GM12864 (cell line): ENCODE results near the gene IL17RB.

Source experiments
- DNase-seq: peaks from one replicate; pipeline ENCODE4 v3.0.0-alpha.2; 2011; ENCODE audit warnings: low read depth
- H3K4me3 ChIP-seq: 2 replicates; pipeline ENCODE4 v1.5.1; 2011; ENCODE audit warnings: mild to moderate bottlenecking, low read depth, low read length, control low read depth
- CTCF ChIP-seq: IDR thresholded peaks from 2 replicates; pipeline ENCODE4 v1.5.1; 2011; ENCODE audit warnings: low read depth, mild to moderate bottlenecking, moderate library complexity, low read length, control low read depth, inconsistent platforms; ENCODE audit errors: missing control alignments

IL17RB gene

GRCh38 chr3:53884623-53885022, 38.3 kb downstream of the IL17RB start:
- no peak for DNase-seq
- H3K4me3 ChIP-seq, result no peak overlapping the region
- TF ChIP-seq CTCF, result no peak

GRCh38 chr3:53885239-53885638, 38.9 kb downstream of the IL17RB start:
- no peak for DNase-seq
- no peak overlapping the region for H3K4me3 ChIP-seq
- no peak for TF ChIP-seq CTCF

GRCh38 chr3:53887446-53887845, 41.1 kb downstream of the IL17RB start:
- no peak overlapping the region for H3K4me3 ChIP-seq
- no peak for TF ChIP-seq CTCF
- DNase-seq, result no peak

GRCh38 chr3:53888232-53888631, 41.9 kb downstream of the IL17RB start:
- no peak for DNase-seq
- H3K4me3 ChIP-seq, result no peak overlapping the region
- no peak for TF ChIP-seq CTCF

GRCh38 chr3:53890726-53891475, 44.5 kb downstream of the IL17RB start:
- TF ChIP-seq CTCF, result no peak
- DNase-seq, result no peak
- H3K4me3 ChIP-seq, result peak overlapping the region; percentile 80

- peak within 1 kb of the TSS; percentile 80 for H3K4me3 ChIP-seq
- DNase-seq, result peak; percentile 99
- no peak for TF ChIP-seq CTCF
Observed at GRCh38 chr3:53891497-53892285, 45.3 kb downstream of the IL17RB start, which contains the start of gene SELENOK. Gene SELENOK (minus strand): TSS chr3:53891859.
